ENCODE measurements around the gene SLCO4A1.

The SLCO4A1 gene

GRCh38 chr20:62688855-62689460 lies 46.7 kb downstream of the SLCO4A1 start:
- no peak for DNase-seq

GRCh38 chr20:62689861-62690260 lies 47.6 kb downstream of the SLCO4A1 start:
- DNase-seq, result no peak

GRCh38 chr20:62690261-62690820 lies 48.0 kb downstream of the SLCO4A1 start:
- DNase-seq, result no peak

GRCh38 chr20:62691487-62691886 lies 49.2 kb downstream of the SLCO4A1 start:
- no peak for DNase-seq

GRCh38 chr20:62692176-62692575 lies 49.9 kb downstream of the SLCO4A1 start:
- no peak for DNase-seq

GRCh38 chr20:62692801-62693523 lies 50.7 kb downstream of the SLCO4A1 start:
- no peak for DNase-seq

- no peak for DNase-seq
Measured at GRCh38 chr20:62693524-62693922, 51.2 kb downstream of the SLCO4A1 start.

- DNase-seq, result no peak
Measured at GRCh38 chr20:62694106-62694505, 51.8 kb downstream of the SLCO4A1 start.

- no peak for DNase-seq
Measured at GRCh38 chr20:62694868-62695267, 52.6 kb downstream of the SLCO4A1 start.

GRCh38 chr20:62695448-62696414 lies 53.4 kb downstream of the SLCO4A1 start:
- DNase-seq, result no peak

- no peak for DNase-seq
Measured at GRCh38 chr20:62696434-62696957, 54.2 kb downstream of the SLCO4A1 start.

- no peak for DNase-seq
Measured at GRCh38 chr20:62696989-62697388, 54.7 kb downstream of the SLCO4A1 start.

GRCh38 chr20:62697468-62697912 lies 55.2 kb downstream of the SLCO4A1 start:
- no peak for DNase-seq

- no peak for DNase-seq
Measured at GRCh38 chr20:62698231-62698630, 55.9 kb downstream of the SLCO4A1 start.

- DNase-seq, result no peak
Measured at GRCh38 chr20:62699296-62699695, 57.0 kb downstream of the SLCO4A1 start.

- no peak for DNase-seq
Measured at GRCh38 chr20:62699741-62700140, 57.4 kb downstream of the SLCO4A1 start.

GRCh38 chr20:62700261-62700930 lies 58.1 kb downstream of the SLCO4A1 start:
- DNase-seq, result no peak

- DNase-seq, result no peak
Measured at GRCh38 chr20:62701161-62702012, 59.1 kb downstream of the SLCO4A1 start.

GRCh38 chr20:62702013-62702300 lies 59.7 kb downstream of the SLCO4A1 start:
- no peak for DNase-seq

GRCh38 chr20:62702895-62703852 lies 60.9 kb downstream of the SLCO4A1 start:
- DNase-seq, result no peak

All from stimulated activated CD4-positive, alpha-beta T cell treated with anti-CD3 and anti-CD28 coated beads, Interleukin-12 subunit alpha, Interleukin-12 subunit beta, amount 100 ng/mL, for 4 hours (primary cell).